Measurements from ENCODE around the gene ARL6IP1. TPM values are rescaled to one million over a fixed set of nuclear protein-coding genes. Genes with fewer than 3 reads are reported as not detected.
A peak's percentile ranks its signal among the peaks of the same experiment; 100 is the strongest.

ARL6IP1 gene
- total RNA-seq, 1 donor from 2014 or later, result 238 TPM

DNA sequence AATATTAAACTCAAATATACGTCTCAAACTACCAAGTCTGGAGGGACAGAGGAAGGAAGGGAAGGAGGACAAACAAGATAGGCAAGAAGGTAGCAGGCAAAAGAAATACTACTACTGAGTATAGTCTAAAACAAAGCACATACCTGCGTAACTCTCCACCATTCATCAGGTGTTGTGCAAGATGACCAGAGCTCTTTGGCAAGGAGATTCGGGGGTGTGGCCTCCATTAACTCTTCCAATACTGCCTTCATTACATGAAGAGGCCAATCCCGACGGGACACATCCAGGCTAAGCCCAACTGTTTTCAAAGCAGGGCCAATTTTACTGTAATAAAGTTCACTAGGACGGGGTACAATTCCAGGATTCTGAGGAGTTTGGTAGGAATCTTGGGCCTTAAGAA lies 38.2 kb upstream of the ARL6IP1 start:
- TF ChIP-seq, protein P1, sequence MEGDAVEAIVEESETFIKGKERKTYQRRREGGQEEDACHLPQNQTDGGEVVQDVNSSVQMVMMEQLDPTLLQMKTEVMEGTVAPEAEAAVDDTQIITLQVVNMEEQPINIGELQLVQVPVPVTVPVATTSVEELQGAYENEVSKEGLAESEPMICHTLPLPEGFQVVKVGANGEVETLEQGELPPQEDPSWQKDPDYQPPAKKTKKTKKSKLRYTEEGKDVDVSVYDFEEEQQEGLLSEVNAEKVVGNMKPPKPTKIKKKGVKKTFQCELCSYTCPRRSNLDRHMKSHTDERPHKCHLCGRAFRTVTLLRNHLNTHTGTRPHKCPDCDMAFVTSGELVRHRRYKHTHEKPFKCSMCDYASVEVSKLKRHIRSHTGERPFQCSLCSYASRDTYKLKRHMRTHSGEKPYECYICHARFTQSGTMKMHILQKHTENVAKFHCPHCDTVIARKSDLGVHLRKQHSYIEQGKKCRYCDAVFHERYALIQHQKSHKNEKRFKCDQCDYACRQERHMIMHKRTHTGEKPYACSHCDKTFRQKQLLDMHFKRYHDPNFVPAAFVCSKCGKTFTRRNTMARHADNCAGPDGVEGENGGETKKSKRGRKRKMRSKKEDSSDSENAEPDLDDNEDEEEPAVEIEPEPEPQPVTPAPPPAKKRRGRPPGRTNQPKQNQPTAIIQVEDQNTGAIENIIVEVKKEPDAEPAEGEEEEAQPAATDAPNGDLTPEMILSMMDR (IDR thresholded peaks at IDR 0.05; ENCODE audit: partially characterized antibody, unreplicated experiment), result no peak
- DNase-seq, result no peak
- Mint-ChIP-seq H3K27ac (ENCODE audit: unreplicated experiment) (no peak overlapping the region), H3K9me3 (ENCODE audit: unreplicated experiment) (no peaks in the 10 kb centered on the region), H3K36me3 (ENCODE audit: unreplicated experiment) (peaks cover 4% of the 10 kb centered on the region), H3K4me3 (ENCODE audit: unreplicated experiment) (no peak overlapping the region), H3K27me3 (ENCODE audit: unreplicated experiment) (no peaks in the 10 kb centered on the region), H3K4me1 (ENCODE audit: low read depth, unreplicated experiment) (no peaks in the 10 kb centered on the region)

DNA sequence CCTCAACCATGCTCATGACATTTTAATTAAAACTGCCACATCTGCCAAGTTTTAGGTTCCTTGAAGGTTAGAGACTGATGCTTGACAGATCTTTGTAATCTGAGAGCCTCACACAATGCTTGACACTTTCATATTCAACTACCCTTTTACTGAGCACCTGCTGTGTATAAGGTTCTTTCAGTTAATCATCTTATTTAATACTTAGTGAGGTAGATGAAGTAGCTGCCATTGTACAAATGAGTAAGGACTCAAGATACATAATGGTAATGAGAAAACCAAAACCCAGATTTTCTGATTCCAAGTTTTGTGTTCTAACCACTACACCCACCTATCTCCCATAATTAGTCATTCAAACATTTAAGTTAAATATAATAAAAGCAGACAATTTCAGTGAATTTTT lies 35.4 kb upstream of the ARL6IP1 start:
- TF ChIP-seq, protein P1 (IDR thresholded peaks at IDR 0.05; ENCODE audit: partially characterized antibody, unreplicated experiment), result no peak
- Mint-ChIP-seq H3K27ac (ENCODE audit: unreplicated experiment) (peak overlapping the region; percentile 64), H3K4me3 (ENCODE audit: unreplicated experiment) (no peak overlapping the region), H3K36me3 (ENCODE audit: unreplicated experiment) (peaks cover 4% of the 10 kb centered on the region), H3K27me3 (ENCODE audit: unreplicated experiment) (no peaks in the 10 kb centered on the region), H3K4me1 (ENCODE audit: low read depth, unreplicated experiment) (no peaks in the 10 kb centered on the region), H3K9me3 (ENCODE audit: unreplicated experiment) (no peaks in the 10 kb centered on the region)
- no peak for DNase-seq

DNA sequence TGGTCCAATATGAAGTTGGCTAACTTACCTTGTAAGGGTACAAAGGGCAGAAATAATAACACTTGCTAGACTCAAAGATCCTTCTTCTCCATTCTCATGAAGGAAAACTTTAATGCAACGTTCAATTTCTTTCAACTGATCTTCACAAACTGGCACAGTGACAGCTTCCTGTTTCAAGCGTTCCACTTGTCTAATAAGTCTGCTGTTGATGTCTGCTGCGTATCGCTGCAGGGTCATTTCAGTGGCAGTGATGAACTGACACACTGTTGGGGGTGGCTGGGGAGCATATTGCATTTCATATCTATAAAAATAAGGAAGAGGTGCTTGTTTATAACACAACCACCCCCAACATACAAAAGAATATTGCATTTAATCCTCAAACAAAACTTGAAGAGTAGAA lies 33.5 kb upstream of the ARL6IP1 start:
- H3K9me3 Mint-ChIP-seq (ENCODE audit: unreplicated experiment), result no peaks in the 10 kb centered on the region
- H3K27ac Mint-ChIP-seq (ENCODE audit: unreplicated experiment), result no peak overlapping the region

DNA sequence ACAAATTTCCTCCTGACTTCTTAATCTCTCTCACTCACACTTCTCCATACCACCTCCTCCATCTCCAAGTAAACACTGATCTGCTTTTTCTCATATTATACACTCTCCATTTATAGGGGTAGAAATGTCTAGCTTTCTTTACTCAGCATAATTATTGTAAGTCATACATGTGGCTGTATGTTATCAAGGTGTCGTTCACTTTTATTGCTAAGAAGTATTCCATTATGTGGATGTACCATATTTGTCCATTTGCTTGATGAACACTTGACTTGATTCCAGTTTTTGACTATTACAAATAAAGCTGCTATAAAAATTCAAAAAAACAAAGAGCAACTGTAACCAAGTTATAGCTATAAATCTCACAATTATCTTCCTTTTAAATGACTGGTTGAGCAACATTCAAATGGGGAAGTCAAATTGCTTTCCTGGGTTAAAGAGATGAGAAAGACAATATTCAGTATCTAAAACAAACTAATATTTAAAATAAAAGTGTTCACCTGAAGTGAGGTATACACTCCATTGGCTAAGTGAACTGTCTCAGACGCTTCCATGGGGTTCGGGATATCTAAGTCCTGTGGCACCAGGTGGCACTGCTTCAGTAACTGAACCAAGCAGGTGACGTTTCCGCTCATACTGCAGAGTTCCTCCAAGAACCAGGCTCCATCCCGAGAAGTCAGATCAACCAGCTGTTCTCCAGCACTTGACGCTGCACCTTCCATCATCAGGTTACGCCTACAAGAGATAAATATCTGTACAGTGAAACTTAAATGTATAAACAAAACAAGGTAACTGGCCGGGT lies 32.6 kb upstream of the ARL6IP1 start:
- H3K9me3 Mint-ChIP-seq (ENCODE audit: unreplicated experiment), result no peaks in the 10 kb centered on the region
- H3K4me1 Mint-ChIP-seq (ENCODE audit: low read depth, unreplicated experiment), result no peaks in the 10 kb centered on the region
- DNase-seq, result no peak
- no peak overlapping the region for H3K27ac Mint-ChIP-seq (ENCODE audit: unreplicated experiment)
- H3K36me3 Mint-ChIP-seq (ENCODE audit: unreplicated experiment), result peaks cover 4% of the 10 kb centered on the region
- H3K4me3 Mint-ChIP-seq (ENCODE audit: unreplicated experiment), result no peak overlapping the region
- no peaks in the 10 kb centered on the region for H3K27me3 Mint-ChIP-seq (ENCODE audit: unreplicated experiment)
- TF ChIP-seq, protein P1 (IDR thresholded peaks at IDR 0.05; ENCODE audit: partially characterized antibody, unreplicated experiment), result no peak

More for the DNA sequence above, 33.5 kb upstream of the ARL6IP1 start:
- peaks cover 4% of the 10 kb centered on the region for H3K36me3 Mint-ChIP-seq (ENCODE audit: unreplicated experiment)
- no peaks in the 10 kb centered on the region for H3K27me3 Mint-ChIP-seq (ENCODE audit: unreplicated experiment)
- no peak overlapping the region for H3K4me3 Mint-ChIP-seq (ENCODE audit: unreplicated experiment)
- H3K4me1 Mint-ChIP-seq (ENCODE audit: low read depth, unreplicated experiment), result no peaks in the 10 kb centered on the region
- TF ChIP-seq, protein P1 (IDR thresholded peaks at IDR 0.05; ENCODE audit: partially characterized antibody, unreplicated experiment), result no peak
- DNase-seq, result no peak

DNA sequence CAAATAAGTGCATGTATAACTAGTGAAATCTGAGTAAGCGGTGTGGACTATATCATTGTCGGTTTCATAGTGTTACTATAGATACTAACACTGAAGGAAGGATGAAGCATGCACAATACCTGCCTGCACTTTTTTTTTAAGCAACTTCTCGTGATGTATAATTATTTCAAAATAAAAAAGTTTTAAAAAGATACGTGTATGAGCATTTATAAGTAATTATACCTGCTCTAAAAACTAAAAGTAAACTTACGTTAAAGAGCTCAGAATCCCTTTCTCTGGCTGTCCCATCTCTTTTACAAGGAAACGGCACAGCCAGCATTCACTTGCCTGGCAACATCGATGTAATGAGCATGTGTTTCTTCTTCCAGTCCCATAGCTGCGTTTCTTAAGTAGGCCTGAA lies 31.3 kb upstream of the ARL6IP1 start:
- H3K27ac Mint-ChIP-seq (ENCODE audit: unreplicated experiment), result no peak overlapping the region
- H3K27me3 Mint-ChIP-seq (ENCODE audit: unreplicated experiment), result no peaks in the 10 kb centered on the region
- no peaks in the 10 kb centered on the region for H3K9me3 Mint-ChIP-seq (ENCODE audit: unreplicated experiment)
- TF ChIP-seq, protein P1 (IDR thresholded peaks at IDR 0.05; ENCODE audit: partially characterized antibody, unreplicated experiment), result no peak
- peaks cover 4% of the 10 kb centered on the region for H3K36me3 Mint-ChIP-seq (ENCODE audit: unreplicated experiment)
- H3K4me3 Mint-ChIP-seq (ENCODE audit: unreplicated experiment), result no peak overlapping the region
- H3K4me1 Mint-ChIP-seq (ENCODE audit: low read depth, unreplicated experiment), result no peaks in the 10 kb centered on the region
- DNase-seq, result no peak

Data from glutamatergic neuron (in vitro differentiated cells).